ENCODE data around the gene ACO2.

DNA sequence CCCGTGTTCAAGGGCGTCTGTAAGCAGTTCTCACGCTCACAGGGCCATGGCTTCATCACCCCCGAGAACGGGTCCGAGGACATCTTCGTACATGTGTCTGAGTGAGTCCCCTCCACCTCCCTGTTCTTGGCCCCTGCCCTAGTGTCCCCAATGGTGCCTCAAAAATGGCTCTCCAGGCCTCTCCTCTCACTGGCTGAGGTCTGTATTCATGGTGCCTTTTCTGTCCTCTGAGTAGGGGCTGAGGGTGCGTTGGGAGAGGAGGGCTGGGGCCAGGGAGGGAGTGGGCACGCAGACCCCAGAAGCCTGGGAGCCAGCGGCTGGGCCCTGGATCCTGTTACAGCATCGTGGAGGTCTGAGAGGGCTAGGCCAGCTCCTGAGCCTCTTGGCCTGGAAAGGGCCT lies 104.8 kb downstream of the ACO2 start:
- TF ChIP-seq ZBTB40 (IDR thresholded peaks at IDR 0.05; ENCODE audit: borderline replicate concordance) (no peak), PML (IDR thresholded peaks at IDR 0.05; ENCODE audit: low read length) (no peak), POLR2AphosphoS5 (IDR thresholded peaks at IDR 0.05; ENCODE audit: low read length) (no peak), ZNF24 (IDR thresholded peaks at IDR 0.05) (no peak), SRF (IDR thresholded peaks at IDR 0.05; ENCODE audit: low read depth in 2 of 2, low read length in 2 of 2) (no peak), CTCF (IDR thresholded peaks at IDR 0.05 in 2 of 3, conservative IDR thresholded peaks at IDR 0.05 in 1 of 3; ENCODE audit: control insufficient read depth in 2 of 3, extremely low read depth in 1 of 3, insufficient read depth in 1 of 3, low read depth in 3 of 3, low read length in 3 of 3) (no peak), RCOR1 (conservative IDR thresholded peaks at IDR 0.05; ENCODE audit: low read depth, low read length) (no peak), JUND (IDR thresholded peaks at IDR 0.05; ENCODE audit: low read depth, low read length) (no peak), CREB1 (IDR thresholded peaks at IDR 0.05; ENCODE audit: low read depth) (no peak), HDAC2 (IDR thresholded peaks at IDR 0.05) (no peak), CEBPZ (IDR thresholded peaks at IDR 0.05; ENCODE audit: low read depth, low read length) (no peak), ZNF274 (IDR thresholded peaks at IDR 0.05; ENCODE audit: insufficient read depth, insufficient read length) (no peak)
- TF ChIP-seq, protein P1, sequence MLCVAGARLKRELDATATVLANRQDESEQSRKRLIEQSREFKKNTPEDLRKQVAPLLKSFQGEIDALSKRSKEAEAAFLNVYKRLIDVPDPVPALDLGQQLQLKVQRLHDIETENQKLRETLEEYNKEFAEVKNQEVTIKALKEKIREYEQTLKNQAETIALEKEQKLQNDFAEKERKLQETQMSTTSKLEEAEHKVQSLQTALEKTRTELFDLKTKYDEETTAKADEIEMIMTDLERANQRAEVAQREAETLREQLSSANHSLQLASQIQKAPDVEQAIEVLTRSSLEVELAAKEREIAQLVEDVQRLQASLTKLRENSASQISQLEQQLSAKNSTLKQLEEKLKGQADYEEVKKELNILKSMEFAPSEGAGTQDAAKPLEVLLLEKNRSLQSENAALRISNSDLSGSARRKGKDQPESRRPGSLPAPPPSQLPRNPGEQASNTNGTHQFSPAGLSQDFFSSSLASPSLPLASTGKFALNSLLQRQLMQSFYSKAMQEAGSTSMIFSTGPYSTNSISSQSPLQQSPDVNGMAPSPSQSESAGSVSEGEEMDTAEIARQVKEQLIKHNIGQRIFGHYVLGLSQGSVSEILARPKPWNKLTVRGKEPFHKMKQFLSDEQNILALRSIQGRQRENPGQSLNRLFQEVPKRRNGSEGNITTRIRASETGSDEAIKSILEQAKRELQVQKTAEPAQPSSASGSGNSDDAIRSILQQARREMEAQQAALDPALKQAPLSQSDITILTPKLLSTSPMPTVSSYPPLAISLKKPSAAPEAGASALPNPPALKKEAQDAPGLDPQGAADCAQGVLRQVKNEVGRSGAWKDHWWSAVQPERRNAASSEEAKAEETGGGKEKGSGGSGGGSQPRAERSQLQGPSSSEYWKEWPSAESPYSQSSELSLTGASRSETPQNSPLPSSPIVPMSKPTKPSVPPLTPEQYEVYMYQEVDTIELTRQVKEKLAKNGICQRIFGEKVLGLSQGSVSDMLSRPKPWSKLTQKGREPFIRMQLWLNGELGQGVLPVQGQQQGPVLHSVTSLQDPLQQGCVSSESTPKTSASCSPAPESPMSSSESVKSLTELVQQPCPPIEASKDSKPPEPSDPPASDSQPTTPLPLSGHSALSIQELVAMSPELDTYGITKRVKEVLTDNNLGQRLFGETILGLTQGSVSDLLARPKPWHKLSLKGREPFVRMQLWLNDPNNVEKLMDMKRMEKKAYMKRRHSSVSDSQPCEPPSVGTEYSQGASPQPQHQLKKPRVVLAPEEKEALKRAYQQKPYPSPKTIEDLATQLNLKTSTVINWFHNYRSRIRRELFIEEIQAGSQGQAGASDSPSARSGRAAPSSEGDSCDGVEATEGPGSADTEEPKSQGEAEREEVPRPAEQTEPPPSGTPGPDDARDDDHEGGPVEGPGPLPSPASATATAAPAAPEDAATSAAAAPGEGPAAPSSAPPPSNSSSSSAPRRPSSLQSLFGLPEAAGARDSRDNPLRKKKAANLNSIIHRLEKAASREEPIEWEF (IDR thresholded peaks at IDR 0.05; ENCODE audit: insufficient replicate concordance, low read depth, low read length), result no peak

Data from GM12878 (cell line).